Endometrium (tissue), 2 donors: ENCODE data around the gene FAM217A.

Experiments used
- FAIRE-seq: peaks from 2 replicates; lab custom pipeline; 2012; peaks lifted over from hg19 to GRCh38; lab: Jason Lieb, UNC
- donor health status: control.
- donor health status: control.

The FAM217A gene

DNA sequence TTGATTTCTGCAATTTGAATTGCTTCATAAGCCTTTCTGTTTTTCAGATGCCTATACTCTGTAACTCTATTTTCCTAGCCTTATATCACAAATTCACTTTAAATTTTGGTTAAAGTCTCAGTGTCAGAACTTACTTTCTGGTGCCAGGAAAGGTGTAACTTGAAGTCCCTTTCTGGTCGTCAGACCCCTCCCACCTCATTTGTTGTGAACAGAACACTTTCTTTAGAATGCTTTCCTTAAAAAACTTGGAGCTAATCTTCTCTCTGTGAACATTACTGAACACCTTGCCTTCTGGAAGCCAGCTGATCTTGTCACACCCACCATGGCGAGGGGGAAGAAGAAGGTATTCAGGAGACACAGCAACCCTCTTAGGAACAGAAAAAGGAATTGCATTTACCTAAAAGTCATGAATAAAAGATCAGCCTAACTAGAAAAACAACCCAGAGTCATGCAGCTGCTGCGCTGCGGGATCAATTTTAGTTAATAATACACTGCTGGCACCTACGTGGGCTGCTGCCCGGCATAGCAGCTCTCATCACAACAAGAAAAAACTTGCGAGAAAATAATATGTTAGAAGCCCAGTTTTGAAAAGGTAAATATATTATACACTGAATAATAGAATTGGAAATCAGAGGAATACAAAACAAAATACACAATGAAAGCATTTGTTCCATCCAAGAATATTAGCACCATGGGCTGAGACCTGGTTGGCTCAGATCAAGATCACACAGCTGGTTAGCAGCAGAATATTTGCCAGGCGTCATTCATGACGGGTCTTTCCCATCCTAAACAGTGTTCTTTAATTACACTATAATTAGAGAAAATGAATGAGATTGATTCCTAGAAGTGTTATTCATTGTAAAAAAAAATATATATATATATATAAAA lies 5.8 kb upstream of the FAM217A start:
- FAIRE-seq: no peak

GRCh38 chr6:4074478-4075235 lies 4.3 kb downstream of the FAM217A start:
- FAIRE-seq: no peak

- no peak for FAIRE-seq
Measured at GRCh38 chr6:4071330-4071729, 7.6 kb downstream of the FAM217A start.

- no peak for FAIRE-seq
Measured at GRCh38 chr6:4069199-4069598, 9.7 kb downstream of the FAM217A start.

DNA sequence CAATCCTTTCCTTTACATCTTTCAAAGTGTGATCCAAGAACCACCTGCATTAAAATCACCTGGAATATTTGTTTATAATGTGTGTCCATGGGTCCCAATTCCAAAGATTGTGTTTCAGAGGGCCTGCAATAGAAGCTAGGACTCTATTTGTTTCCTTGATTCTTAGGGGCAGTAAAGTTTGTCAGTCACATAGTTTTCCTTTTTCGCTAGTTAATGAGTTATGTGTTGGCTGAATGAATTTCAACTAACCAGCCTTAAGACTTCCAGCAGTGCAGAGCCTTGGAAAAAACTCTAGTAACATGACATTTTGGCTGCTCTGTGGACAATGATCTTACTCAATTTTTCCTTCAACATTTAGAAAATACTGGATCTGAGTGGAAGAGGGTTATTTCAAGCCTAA lies 11.3 kb downstream of the FAM217A start:
- no peak for FAIRE-seq

DNA sequence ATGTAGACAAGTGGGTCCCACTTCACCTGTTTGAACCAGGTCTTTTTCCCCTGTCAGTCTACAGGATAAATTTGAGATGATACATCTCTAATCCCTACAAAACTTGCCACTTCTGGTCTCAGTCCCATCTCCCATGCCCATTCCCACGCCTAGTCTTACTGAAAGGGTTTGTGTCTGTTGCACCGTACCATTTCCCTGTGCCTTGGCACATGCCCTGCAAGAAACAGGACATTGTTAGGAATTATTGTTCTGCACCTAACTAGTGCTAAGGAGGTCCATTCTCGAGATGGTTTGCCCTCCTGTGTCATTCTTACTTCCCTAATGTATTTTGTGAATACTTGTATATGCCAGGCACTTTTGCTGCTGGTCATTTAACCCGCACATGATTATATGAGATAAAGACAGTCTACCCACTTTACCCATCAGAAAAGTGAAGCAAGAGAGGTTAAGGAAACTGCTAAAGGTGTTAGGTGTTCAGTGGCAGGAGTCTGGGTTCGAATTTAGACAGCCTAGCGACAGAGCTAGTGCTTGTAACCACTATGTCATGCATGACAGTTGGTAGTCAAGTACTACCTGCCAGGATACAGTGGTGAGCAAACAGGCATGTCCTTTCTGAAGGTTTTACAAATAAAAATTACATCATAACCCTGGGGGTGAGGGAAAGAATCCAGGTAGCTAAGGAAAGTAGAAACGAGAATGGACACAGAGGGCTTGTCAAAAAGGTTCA lies 12.7 kb downstream of the FAM217A start:
- FAIRE-seq: no peak

- FAIRE-seq: no peak
Measured at GRCh38 chr6:4059115-4059777, 19.7 kb downstream of the FAM217A start.

DNA sequence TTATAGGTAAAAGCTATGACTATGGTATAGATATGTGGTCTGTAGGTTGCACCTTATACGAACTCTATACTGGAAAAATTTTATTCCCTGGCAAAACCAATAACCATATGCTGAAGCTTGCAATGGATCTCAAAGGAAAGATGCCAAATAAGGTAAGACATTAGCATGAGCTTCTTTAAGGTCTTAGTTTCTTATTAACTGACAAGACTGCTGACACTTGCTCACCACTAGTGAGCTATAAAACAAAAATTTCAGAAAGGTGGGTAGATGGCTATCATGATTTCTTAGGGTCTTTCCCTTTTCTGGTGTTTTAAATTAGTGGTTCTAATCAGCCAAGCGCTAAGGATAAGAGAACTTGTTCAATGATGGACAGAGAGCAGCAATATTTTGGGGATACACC lies 21.9 kb downstream of the FAM217A start:
- FAIRE-seq: no peak

GRCh38 chr6:4055420-4056041 lies 23.4 kb downstream of the FAM217A start:
- FAIRE-seq: no peak

GRCh38 chr6:4049246-4049645 lies 29.7 kb downstream of the FAM217A start:
- FAIRE-seq: no peak

GRCh38 chr6:4041480-4041879 lies 37.5 kb downstream of the FAM217A start:
- FAIRE-seq: no peak

GRCh38 chr6:4039348-4039747 lies 39.6 kb downstream of the FAM217A start:
- FAIRE-seq: no peak

DNA sequence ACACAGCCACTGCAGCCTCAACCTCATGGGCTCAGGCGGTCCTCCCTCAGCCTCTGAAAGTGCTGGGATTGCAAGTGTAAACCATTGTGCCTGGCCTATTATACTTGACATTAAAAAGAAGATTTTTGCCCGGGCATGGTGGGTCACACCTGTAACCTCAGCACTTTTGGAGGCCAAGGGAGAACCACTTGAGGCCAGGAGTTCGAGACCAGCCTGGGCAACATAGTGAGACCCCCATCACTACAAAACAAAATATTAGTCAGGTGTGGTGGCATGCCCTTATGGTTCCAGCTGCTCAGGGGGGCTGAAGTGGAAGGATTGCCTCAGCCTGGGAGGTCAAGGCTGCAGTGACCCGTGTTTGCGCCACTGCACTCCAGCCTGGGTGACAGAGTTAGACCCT lies 42.4 kb downstream of the FAM217A start:
- no peak for FAIRE-seq

DNA sequence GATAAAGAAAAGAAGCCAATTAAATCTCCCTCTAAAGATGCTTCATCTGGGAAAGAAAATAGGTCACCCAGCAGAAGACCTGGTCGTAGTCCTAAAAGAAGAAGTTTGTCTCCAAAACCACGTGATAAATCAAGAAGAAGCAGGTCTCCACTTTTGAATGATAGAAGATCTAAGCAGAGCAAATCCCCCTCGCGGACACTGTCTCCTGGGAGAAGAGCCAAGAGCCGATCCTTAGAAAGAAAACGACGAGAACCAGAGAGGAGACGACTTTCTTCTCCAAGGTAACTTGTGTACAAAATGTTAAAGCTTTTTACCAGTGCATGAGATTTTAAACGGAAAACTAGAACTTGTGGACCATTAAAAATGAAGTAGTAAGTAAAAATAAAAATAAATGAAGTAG lies 46.5 kb downstream of the FAM217A start:
- no peak for FAIRE-seq

- no peak for FAIRE-seq
Measured at GRCh38 chr6:4031442-4031841, 47.5 kb downstream of the FAM217A start.

DNA sequence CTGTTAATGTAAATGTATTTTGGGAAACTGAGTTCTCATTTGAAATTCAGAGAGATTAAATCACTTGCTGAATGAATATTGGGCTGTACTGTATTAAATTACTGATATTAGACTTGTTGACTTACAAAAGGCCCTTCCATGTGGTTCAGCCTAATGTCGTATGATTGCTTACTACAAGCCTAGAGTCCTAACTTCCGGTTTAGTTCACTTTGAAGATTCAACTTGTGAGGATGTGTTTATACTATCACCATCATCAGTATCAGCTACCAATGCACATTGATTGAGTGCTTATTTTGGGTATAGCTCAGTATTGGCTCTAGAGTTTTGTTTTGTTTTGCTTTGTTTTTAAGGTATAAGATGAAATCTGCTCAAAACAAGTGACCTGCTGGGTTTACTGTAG lies 48.3 kb downstream of the FAM217A start:
- FAIRE-seq: no peak

GRCh38 chr6:4029687-4030086 lies 49.2 kb downstream of the FAM217A start:
- FAIRE-seq: no peak

- no peak for FAIRE-seq
Measured at GRCh38 chr6:4028051-4028450, 50.9 kb downstream of the FAM217A start.

- no peak for FAIRE-seq
Measured at GRCh38 chr6:4025681-4026080, 53.3 kb downstream of the FAM217A start.

- no peak for FAIRE-seq
Measured at GRCh38 chr6:4023240-4023639, 55.7 kb downstream of the FAM217A start.

- no peak for FAIRE-seq
Measured at GRCh38 chr6:4021854-4022695, 56.9 kb downstream of the FAM217A start.
